Measurements from ENCODE around the gene MAU2. TPM values are rescaled to one million over a fixed set of nuclear protein-coding genes. Genes with fewer than 3 reads are reported as not detected.

Gene MAU2
- total RNA-seq, 1 experiment from 2014 or later = 48.4 TPM

DNA sequence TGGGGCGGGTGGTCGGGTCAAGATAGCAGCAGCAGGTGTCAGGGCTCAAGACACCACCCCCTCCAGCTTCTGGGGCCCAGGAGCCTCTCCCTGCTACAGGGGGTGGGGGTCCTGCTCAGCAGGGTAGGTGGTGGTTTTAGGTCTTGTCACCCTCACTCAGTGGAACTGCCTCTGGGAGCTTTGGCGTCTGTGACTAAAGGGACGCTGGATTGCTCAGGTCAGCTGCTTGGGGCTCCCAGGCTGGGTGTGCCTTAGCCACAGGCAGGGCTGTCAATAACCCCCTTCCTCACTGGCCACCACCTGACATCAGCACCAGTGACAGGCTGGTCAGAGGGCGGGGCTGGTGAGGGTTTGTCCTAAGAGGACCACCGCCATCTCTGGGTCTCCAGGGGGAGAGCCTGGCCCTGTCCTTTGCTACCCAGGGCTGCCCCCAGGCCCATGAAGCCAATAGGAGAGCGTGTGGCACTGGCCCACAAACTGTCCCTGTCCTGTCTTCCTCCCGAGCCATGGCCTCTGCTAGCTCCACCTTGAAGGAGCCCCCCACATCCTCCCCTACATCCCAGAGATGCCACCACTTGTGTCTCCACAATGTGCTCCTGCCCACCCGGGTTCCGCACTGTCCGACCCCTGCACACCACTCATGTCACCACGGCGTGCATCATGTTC is 36.4 kb downstream of the MAU2 start:
- no peak overlapping the region for H2BK20ac ChIP-seq (ENCODE audit: low read depth, low read length, poor library complexity, severe bottlenecking)
- WGBS (ENCODE audit: extremely low coverage, insufficient read length, low lambda C conversion rate) = no CpG with 5 or more reads among the region's 13 CpGs
- H2BK120ac ChIP-seq (ENCODE audit: low read depth, low read length, poor library complexity, severe bottlenecking) = no peak overlapping the region
- no peak overlapping the region for H3K4ac ChIP-seq (ENCODE audit: low read depth, low read length)
- Mint-ChIP-seq H3K9me3 (no peaks in the 10 kb centered on the region), H3K36me3 (ENCODE audit: insufficient read depth in 1 of 3, low read depth in 3 of 3) (peaks cover 13 to 29% (median 25%) of the 10 kb centered on the region in 3 experiments), H3K27me3 (ENCODE audit: low read depth) (no peaks in the 10 kb centered on the region; the same call in 1 of the 2 replicates), H3K4me3 (no peak overlapping the region), H3K27ac (no peak overlapping the region; a peak in 1 of 7 replicates), H3K4me1 (no peaks in the 10 kb centered on the region)
- H3K4me1 ChIP-seq (ENCODE audit: insufficient read depth, low read length) = no peaks in the 10 kb centered on the region; the same call in 1 of the 2 replicates
- TF ChIP-seq, protein P1, sequence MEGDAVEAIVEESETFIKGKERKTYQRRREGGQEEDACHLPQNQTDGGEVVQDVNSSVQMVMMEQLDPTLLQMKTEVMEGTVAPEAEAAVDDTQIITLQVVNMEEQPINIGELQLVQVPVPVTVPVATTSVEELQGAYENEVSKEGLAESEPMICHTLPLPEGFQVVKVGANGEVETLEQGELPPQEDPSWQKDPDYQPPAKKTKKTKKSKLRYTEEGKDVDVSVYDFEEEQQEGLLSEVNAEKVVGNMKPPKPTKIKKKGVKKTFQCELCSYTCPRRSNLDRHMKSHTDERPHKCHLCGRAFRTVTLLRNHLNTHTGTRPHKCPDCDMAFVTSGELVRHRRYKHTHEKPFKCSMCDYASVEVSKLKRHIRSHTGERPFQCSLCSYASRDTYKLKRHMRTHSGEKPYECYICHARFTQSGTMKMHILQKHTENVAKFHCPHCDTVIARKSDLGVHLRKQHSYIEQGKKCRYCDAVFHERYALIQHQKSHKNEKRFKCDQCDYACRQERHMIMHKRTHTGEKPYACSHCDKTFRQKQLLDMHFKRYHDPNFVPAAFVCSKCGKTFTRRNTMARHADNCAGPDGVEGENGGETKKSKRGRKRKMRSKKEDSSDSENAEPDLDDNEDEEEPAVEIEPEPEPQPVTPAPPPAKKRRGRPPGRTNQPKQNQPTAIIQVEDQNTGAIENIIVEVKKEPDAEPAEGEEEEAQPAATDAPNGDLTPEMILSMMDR (conservative IDR thresholded peaks at IDR 0.05) = no peak
- no peak overlapping the region for H3K18ac ChIP-seq (ENCODE audit: insufficient read length, low read depth, low read length)
- H4K91ac ChIP-seq (ENCODE audit: insufficient read length, low read depth, low read length) = no peak overlapping the region
- H3K14ac ChIP-seq (ENCODE audit: insufficient read depth, low read length) = no peak overlapping the region
- no peaks in the 10 kb centered on the region for H3K9me3 ChIP-seq (ENCODE audit: control insufficient read depth, low read depth, low read length)
- H4K8ac ChIP-seq (replicated peaks; ENCODE audit: insufficient read length, low read depth, low read length) = no peak overlapping the region
- no peak overlapping the region for H4K5ac ChIP-seq (ENCODE audit: insufficient read length, low read depth, low read length)
- H3K4me2 ChIP-seq (ENCODE audit: insufficient read depth, insufficient read length, low read length) = no peak overlapping the region
- H3T11ph ChIP-seq (ENCODE audit: low read length) = no peak overlapping the region
- H4K20me1 ChIP-seq (ENCODE audit: control insufficient read depth, insufficient read depth, insufficient read length) = no peaks in the 10 kb centered on the region
- no peak for DNase-seq
- H3K23ac ChIP-seq (ENCODE audit: insufficient read length, low read depth, low read length) = no peak overlapping the region
- no peak overlapping the region for H2AK5ac ChIP-seq (ENCODE audit: insufficient read length, low read length)
- H3K56ac ChIP-seq (ENCODE audit: insufficient read length, low read depth, low read length) = no peak overlapping the region
- no peak overlapping the region for H2BK12ac ChIP-seq (ENCODE audit: insufficient read length, low read depth, low read length)
- no peaks in the 10 kb centered on the region for H3K27me3 ChIP-seq (ENCODE audit: insufficient read depth, low read length)
- no peak overlapping the region for H2BK5ac ChIP-seq (ENCODE audit: insufficient read length, low read length)
- H3K9ac ChIP-seq (ENCODE audit: extremely low read depth, insufficient read length, low read length) = no peak overlapping the region
- no peak overlapping the region for H3K27ac ChIP-seq (ENCODE audit: insufficient read length, low read depth, low read length)
- H2BK15ac ChIP-seq (ENCODE audit: low read depth, low read length) = no peak overlapping the region
- H2AFZ ChIP-seq (ENCODE audit: low read length) = no peak overlapping the region
- no peaks in the 10 kb centered on the region for H3K79me2 ChIP-seq (ENCODE audit: insufficient read depth, low read length)
- no peaks in the 10 kb centered on the region for H3K23me2 ChIP-seq (ENCODE audit: insufficient read length, low read depth, low read length, poor library complexity, severe bottlenecking)
- no peaks in the 10 kb centered on the region for H3K79me1 ChIP-seq (ENCODE audit: insufficient read depth, low read depth, low read length, poor library complexity, severe bottlenecking)

All from H9 (cell line).